Type B pancreatic cell (in vitro differentiated cells): ENCODE data around the gene RPS21. TPM values are rescaled to one million over a fixed set of nuclear protein-coding genes. Genes with fewer than 3 reads are reported as not detected.
A peak's percentile ranks its signal among the peaks of the same experiment; 100 is the strongest.

Experiments
- DNase-seq: peaks from one replicate; pipeline ENCODE4 v3.0.0; 2021; ENCODE audit warnings: mixed read lengths; ENCODE audit not compliant: unreplicated experiment; ENCODE audit errors: extremely low spot score
- H3K27ac Mint-ChIP-seq: 2 replicates; pipeline ENCODE4 v1.8.0; 2021; ENCODE audit warnings: mild to moderate bottlenecking, mixed read lengths
- H3K27me3 Mint-ChIP-seq: 2 replicates; pipeline ENCODE4 v1.8.0; 2021; ENCODE audit warnings: mixed read lengths
- H3K36me3 Mint-ChIP-seq: 2 replicates; pipeline ENCODE4 v1.8.0; 2021; ENCODE audit warnings: mixed read lengths
- H3K4me1 Mint-ChIP-seq: one replicate; pipeline ENCODE4 v1.8.0; 2021; ENCODE audit warnings: mixed read lengths; ENCODE audit not compliant: unreplicated experiment
- H3K4me3 Mint-ChIP-seq: 2 replicates; pipeline ENCODE4 v1.8.0; 2021; ENCODE audit warnings: mild to moderate bottlenecking, mixed read lengths
- H3K9me3 Mint-ChIP-seq: 2 replicates; pipeline ENCODE4 v1.8.0; 2021; ENCODE audit warnings: mixed read lengths
- total RNA-seq: library from RNA; stranded (reverse); gene quantifications from 2 replicates; pipeline ENCODE4 v1.2.1, GENCODE V29; 2021; ENCODE audit warnings: low replicate concordance
- TF ChIP-seq, protein P1 (sequence below): fragments of 200-600 bp; sonication (generic); conservative IDR thresholded peaks from 2 replicates; pipeline ENCODE4 v1.5.0; 2021; ENCODE audit warnings: antibody characterized with exemption, mild to moderate bottlenecking

RPS21 gene
- total RNA-seq, 1 donor from 2014 or later, result 1,432 TPM

DNA sequence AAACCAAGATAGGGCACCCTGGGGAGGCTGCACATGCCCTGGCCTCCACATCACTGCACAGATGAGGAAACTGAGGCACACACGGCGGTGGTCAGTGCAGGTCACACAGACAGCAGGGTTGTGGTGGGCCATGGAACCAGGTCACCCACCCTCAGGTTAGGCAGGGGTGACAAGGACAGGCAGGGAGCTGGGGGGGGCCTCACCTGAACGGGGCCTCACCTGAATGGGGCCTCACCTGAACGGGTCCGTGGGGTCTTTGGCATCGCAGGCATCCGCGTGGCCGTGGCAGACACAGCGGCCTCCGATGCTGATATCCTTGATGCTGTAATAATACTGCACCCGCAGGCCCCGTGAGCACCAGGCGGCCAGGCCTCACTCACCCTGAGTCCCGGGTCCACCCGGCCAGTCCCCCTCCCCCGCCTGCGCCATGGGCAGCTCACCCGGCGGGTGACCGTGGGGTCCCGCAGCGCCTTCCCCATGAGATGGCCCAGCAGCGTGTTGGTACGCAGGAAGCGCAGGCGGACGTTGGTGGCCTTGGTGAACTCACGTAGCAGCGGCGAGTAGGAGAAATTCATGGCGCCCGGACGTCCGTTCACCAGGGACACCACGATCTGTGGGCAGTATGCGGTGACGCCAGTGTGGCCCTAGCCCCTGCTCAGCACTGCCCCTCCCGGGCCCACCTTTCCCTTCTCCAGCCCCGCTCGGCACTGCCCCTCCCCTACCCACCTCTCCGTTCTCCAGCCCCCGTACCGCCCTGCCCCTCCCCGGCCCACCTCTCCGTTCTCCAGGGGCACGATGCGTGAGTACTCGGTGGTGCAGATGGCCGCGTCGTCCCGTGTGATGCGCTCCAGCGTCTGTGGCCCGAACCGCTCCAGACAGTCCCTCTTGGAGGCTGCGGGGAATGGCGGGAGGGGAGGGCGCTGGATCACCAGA is 35.2 kb upstream of the RPS21 start:
- TF ChIP-seq, protein P1, sequence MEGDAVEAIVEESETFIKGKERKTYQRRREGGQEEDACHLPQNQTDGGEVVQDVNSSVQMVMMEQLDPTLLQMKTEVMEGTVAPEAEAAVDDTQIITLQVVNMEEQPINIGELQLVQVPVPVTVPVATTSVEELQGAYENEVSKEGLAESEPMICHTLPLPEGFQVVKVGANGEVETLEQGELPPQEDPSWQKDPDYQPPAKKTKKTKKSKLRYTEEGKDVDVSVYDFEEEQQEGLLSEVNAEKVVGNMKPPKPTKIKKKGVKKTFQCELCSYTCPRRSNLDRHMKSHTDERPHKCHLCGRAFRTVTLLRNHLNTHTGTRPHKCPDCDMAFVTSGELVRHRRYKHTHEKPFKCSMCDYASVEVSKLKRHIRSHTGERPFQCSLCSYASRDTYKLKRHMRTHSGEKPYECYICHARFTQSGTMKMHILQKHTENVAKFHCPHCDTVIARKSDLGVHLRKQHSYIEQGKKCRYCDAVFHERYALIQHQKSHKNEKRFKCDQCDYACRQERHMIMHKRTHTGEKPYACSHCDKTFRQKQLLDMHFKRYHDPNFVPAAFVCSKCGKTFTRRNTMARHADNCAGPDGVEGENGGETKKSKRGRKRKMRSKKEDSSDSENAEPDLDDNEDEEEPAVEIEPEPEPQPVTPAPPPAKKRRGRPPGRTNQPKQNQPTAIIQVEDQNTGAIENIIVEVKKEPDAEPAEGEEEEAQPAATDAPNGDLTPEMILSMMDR, result no peak
- H3K27ac Mint-ChIP-seq, result peak overlapping the region; percentile 94
- DNase-seq, result no peak
- peaks cover 3% of the 10 kb centered on the region for H3K9me3 Mint-ChIP-seq
- peaks cover 12% of the 10 kb centered on the region for H3K36me3 Mint-ChIP-seq
- no peaks in the 10 kb centered on the region for H3K27me3 Mint-ChIP-seq
- H3K4me3 Mint-ChIP-seq, result no peak overlapping the region
- no peaks in the 10 kb centered on the region for H3K4me1 Mint-ChIP-seq

DNA sequence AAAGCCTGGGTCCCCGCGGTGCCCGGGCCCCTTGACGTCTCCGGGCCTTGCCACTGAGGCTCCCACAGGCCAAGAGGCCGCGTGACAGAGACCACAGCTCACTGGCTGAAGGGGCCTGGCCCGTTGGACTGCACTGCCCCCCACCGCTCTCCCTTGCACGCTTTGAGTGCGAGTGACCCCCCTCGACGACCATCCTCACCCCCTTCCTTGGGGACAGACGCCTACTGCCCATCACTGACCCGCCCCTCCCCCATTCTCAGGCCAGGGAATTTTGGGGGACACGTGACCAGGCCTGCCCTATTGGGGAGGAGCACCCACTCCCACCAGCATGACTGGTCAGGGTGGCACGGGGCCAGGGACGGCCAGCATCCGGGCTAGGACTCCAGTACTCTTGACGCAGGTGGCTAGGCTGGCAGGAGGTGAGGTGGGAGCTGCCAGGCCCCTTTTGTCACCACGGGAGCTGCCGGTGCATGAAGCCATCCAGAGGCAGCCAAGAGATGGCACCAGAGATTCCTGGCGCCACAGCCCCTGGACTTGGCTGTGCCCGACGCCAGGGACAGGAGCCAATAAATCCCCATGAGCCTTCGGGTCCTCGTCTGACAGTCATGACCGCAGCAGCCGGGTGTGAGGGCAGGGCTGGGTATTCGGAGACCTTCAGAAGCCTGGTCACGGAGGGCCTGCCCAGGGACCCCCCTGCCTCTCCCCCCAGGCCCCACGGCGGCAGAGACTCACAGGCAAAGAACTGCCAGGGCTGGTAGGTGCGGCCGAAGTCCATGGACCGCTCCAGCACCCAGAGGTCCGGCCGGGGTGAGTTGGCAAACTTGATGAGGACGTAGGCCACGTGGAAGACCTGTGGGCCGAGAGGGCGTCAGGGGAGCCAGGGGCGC is 34.3 kb upstream of the RPS21 start:
- TF ChIP-seq, protein P1, result no peak

DNA sequence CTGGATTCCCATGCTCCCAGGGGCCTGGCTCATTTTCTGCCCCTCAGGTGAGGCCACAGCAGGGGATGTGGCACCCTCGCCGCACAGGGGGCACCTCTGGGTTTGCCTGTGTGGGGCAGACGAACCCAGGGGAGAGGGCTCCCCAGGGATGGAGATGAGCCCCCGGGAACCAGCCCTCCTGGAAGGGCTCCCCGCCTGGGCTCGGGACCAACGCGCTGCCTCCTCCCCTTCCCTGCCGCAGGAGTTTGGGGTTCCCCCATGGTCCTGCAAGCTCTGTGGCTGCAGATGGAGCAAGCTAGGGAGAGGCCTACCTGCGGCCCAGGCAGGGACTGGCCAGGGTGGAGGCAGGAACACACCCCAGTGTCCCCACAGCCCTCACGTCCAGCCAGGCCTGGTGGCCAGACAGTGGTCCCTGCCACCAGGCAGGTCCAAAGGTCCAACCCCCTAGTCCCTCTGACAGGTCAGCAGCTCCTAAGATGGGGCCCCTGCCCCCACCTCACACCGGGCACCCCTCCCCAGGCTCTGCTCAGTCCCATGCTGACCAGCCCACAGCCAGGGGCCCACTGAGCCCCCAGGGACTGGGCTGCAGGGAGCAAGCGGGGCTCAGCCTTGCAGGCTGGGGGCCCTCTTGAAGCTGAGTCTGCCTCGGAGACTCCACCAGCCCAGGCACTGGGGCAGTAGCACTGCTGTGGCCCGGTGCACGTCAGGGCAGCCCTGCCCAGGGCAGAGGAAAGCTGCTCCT is 33.4 kb upstream of the RPS21 start:
- no peak overlapping the region for H3K27ac Mint-ChIP-seq
- no peaks in the 10 kb centered on the region for H3K27me3 Mint-ChIP-seq
- peaks cover 8% of the 10 kb centered on the region for H3K36me3 Mint-ChIP-seq
- TF ChIP-seq, protein P1, result no peak
- DNase-seq, result no peak
- no peak overlapping the region for H3K4me3 Mint-ChIP-seq
- H3K4me1 Mint-ChIP-seq, result no peaks in the 10 kb centered on the region
- H3K9me3 Mint-ChIP-seq, result peaks cover 3% of the 10 kb centered on the region

More for the DNA sequence above, 34.3 kb upstream of the RPS21 start:
- DNase-seq, result no peak
- no peak overlapping the region for H3K4me3 Mint-ChIP-seq
- peak overlapping the region; percentile 70 for H3K27ac Mint-ChIP-seq
- no peaks in the 10 kb centered on the region for H3K4me1 Mint-ChIP-seq
- no peaks in the 10 kb centered on the region for H3K27me3 Mint-ChIP-seq
- H3K36me3 Mint-ChIP-seq, result peaks cover 12% of the 10 kb centered on the region
- peaks cover 3% of the 10 kb centered on the region for H3K9me3 Mint-ChIP-seq

DNA sequence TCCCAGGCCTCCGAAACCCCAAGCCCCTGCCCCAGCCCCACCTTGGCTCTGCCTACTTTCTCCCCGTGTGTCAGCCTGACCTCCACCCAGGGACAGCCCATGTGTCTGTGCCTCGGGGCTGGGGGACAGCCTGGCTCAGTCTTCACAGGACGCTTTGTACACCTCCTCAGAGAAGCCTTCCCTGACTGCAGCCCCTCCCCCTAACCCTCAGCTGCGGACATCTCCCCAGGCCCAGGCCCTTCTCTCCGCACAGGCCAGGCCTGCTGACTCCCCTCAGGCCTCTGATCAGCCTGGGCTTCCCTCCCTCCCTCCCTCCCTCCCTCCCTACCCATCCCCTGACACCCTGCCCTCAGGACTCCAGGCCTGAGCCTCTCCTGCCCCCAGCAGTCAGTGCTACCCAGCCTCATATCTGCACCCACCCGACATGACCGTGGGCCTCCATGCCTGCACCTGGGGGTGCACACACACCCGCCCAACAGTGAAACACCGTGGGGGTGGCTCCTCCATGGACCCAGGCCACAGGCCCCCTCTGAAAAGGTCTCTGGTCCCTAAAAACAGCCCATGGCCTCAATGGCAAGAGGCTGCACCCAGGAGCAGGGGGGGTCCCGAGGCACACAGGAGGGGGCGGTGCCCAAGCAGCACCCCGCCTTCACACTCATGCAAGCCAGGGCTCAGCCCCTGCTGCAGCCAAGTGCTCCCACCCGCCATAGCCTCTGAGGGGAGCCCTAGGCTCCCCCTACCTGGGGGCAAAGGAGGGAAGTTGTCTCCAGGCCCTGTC is 32.7 kb upstream of the RPS21 start:
- TF ChIP-seq, protein P1, result no peak
- no peak overlapping the region for H3K4me3 Mint-ChIP-seq
- peaks cover 3% of the 10 kb centered on the region for H3K36me3 Mint-ChIP-seq
- H3K27ac Mint-ChIP-seq, result no peak overlapping the region
- no peaks in the 10 kb centered on the region for H3K27me3 Mint-ChIP-seq
- DNase-seq, result no peak
- H3K9me3 Mint-ChIP-seq, result peaks cover 2% of the 10 kb centered on the region
- no peaks in the 10 kb centered on the region for H3K4me1 Mint-ChIP-seq
